NCI-H1417 (cell line): Measurements from ENCODE around the gene SERTM2.
"Not testable (repeated sequence)": the region's sequence is repeated elsewhere in the genome, so short reads cannot be mapped to it uniquely, and the experiment has no call there.

Source experiments
- DNase-seq, 3 experiments: peaks; one replicate each; lab custom pipeline; 2025; lab: John Stamatoyannopoulos, UW

The SERTM2 gene

GRCh38 chrX:111511477-111511876 lies at the start of gene SERTM2:
Gene SERTM2 (plus strand): TSS chrX:111511645. CDS start chrX:111518858, 7,213 bp downstream.
- peak in 2 of 3 experiments; percentile 19 to 67 for DNase-seq

GRCh38 chrX:111465669-111466068 lies 45.8 kb upstream of the SERTM2 start:
- no peak for DNase-seq

DNA sequence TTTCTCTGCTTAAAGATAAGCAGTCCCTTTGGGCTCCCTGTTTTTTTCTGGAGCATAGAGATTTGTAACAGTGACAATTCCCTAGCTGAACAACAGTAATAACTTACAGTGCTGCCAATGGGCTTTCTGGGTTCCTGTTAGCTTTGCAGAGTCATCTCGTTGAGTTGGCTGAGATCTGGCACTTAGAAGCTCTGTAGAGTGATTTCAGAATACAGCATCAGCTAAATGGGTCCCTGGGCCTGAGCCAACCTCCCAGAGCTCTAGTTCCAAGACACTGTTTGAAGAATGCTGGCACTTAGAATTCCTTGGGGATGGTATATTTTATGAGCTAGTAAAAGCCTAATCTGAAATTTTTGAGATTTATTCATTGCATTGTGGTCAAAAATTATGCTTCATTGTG lies 43.5 kb upstream of the SERTM2 start:
- peak in 2 of 3 experiments; percentile 9 to 14 for DNase-seq

GRCh38 chrX:111470681-111471403 lies 40.6 kb upstream of the SERTM2 start:
- no peak for DNase-seq

- DNase-seq, result no peak
Observed at GRCh38 chrX:111481896-111482295, 29.5 kb upstream of the SERTM2 start.

- DNase-seq, result peak in 1 of 3 experiments; percentile 67
Observed at GRCh38 chrX:111483135-111483534, 28.3 kb upstream of the SERTM2 start.

DNA sequence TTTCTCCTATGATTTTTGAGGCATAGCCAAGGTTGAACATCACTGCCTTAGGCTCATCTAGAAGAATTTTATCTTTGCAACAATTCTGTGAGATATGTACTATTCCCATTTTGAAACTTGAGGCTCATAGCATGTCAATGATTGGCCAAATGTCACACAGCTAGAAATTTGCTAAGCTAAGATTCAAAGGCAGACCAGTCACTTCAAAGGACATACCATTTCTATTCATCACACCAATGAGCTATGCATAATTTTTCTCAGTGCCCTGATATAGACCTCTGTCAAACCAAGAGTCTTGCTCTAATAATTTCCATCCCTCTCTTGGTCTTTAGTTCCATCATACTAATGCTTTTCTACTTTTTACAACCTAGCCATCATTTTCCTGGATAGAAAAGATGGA lies 27.6 kb upstream of the SERTM2 start:
- no peak for DNase-seq

DNA sequence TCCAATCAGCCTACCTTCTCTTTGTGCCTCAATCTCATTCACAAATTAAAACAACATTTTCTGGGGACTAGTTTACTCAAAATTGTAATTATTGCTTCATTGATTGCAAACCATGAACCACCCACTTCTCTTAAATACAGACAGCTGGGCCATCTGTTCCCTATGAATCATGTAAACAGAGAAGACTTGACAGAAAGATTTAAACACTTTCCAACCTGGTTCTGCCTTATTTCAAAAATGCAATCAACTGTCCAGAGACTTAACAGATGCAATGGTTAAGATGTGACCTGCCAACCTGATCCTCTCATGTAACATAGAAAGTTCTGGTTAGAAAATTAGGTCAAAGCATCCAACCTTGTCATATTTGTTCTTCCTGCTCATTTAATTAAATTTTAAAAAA lies 20.8 kb upstream of the SERTM2 start:
- peak; percentile 18 to 79 (median 37) for DNase-seq

GRCh38 chrX:111492085-111492484 lies 19.4 kb upstream of the SERTM2 start:
- peak in 2 of 3 experiments; percentile 55 to 92 for DNase-seq

- no peak for DNase-seq
Observed at GRCh38 chrX:111498538-111499103, 12.8 kb upstream of the SERTM2 start.

GRCh38 chrX:111503485-111503993 lies 7.9 kb upstream of the SERTM2 start:
- peak in 1 of 3 experiments; percentile 21 for DNase-seq

- DNase-seq, result no peak
Observed at GRCh38 chrX:111504941-111505340, 6.5 kb upstream of the SERTM2 start.

DNA sequence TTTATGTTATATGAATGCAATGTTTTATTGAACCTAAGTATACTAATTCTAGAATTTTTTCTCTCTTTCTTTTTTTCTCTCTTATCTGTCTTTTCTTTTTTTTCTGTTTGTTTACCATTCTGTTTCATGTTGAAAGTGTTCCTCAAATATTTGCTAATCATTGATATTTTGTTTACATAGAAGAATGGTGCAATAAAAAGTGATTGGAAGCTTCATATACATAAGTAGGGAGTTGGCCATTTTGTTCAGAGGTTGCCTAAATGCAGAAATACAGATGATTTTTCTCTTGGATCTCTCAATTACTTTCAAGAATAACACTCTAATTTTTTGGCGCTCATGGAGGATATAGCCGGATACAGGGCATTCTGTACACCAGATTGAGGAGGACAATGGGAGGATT lies 5.7 kb upstream of the SERTM2 start:
- DNase-seq, result no peak

- DNase-seq, result no peak
Observed at GRCh38 chrX:111506826-111507225, 4.6 kb upstream of the SERTM2 start.

GRCh38 chrX:111507933-111508332 lies 3.5 kb upstream of the SERTM2 start:
- DNase-seq, result no peak

- peak in 1 of 3 experiments; percentile 37 for DNase-seq
Observed at GRCh38 chrX:111515298-111515697, 3.9 kb downstream of the SERTM2 start.

DNA sequence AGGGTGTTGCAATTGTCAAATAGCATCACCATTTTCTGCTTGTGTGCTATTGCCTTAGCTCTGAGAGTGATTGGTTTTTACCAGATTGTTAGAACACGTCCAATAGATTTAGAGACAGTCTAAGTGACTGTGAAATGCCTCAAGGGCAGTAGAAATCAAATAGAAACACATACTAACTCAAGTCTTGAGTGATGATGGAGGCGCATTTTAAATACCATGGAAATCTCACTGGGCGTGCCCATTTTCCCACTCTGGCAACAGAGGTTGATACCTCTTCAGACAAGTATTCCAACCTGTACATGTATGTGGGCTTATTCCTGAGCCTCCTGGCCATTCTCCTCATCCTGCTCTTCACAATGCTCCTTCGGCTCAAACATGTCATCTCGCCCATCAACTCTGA lies 7.2 kb downstream of the SERTM2 start:
- DNase-seq, result no peak

DNA sequence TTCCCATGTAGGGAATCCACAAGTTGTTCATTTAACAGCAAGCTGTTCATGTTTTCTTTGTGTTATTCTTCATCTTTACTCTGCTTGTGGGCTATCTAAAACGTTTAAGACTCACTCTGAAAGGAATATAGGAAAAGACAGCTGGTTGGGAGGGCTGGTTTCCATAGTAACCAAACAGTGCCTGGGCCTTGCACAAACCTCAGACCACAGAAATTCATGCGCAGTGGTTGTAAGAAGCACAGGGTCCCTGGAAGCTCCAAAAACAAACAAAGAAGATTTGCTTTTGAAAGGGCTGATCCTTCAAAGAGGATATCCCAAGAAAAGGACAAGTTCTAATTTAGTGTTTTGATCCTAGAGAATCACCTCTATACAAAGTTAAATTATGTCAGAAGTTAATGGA lies 7.8 kb downstream of the SERTM2 start:
- DNase-seq, result peak in 2 of 3 experiments; percentile 27 to 69

DNA sequence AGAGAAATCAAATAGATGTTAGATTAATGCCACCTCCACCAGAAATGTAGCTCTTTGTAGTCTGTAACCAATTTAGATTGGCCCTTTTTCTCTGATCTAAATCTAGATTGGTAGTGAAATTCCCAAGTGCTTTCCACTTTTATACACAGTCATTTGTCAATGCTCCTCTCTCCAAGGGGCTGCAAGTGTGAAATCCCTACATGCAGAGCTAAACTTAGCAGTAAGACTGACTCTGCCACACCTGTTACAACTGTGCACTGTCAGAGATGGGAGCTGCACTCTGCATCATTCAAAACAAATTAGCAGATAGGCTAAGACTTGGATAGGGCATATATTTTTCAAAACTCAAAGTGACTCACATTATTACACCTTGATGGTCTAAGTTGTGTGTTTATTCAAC lies 9.1 kb downstream of the SERTM2 start:
- DNase-seq, result no peak

DNA sequence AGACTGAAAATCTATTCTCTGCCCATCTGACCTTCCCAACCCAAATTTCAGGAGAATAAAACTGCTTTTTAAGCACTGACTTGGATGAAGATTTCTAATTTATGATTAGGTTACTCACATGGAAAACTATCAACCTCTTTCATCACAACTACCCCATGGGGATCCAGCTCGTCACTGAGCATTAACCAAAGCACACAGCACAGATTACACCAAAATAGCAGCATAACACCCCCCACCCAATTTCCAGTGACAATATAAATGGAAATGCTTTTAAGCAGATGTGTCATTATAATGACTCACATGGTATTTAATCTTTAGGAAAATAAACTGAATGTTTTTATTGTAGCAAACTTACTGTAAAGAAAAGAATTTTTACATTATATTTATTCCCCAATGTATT lies 9.7 kb downstream of the SERTM2 start:
- peak in 1 of 3 experiments; percentile 16 for DNase-seq

DNA sequence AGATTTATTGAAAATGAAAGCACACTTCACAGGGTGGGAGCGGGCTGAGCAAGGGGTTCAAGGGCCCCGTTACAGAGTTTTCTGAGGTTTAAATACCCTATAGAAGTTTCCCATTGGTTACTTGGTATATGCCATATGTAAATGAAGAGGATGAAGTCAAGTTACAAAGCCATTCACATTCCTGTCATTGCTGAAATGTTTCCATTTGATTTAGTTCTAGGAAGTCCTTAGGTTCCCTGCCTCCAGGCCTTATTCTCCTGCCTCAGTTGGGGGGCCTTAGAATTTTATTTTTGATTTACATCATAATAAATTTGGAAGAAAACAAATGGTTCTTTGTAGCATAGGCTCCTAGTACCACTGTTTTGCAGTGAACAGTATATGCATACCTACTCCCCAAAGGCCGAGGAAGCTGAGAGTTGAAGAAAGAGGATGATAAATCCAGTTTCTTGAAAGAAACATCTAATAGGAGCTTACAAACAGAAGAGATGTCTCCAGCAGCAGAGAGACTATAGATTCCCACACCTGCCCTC lies 31.8 kb downstream of the SERTM2 start:
- DNase-seq, result no peak

DNA sequence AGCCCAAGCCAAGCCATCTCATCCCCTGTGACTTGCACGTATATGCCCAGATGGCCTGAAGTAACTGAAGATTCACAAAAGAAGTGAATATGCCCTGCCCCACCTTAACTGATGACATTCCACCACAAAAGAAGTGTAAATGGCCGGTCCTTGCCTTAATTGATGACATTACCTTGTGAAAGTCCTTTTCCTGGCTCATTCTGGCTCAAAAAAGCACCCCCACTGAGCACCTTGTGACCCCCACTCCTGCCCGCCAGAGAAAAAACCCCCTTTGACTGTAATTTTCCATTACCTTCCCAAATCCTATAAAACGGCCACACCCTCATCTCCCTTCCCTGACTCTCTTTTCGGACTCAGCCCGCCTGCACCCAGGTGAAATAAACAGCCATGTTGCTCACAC lies 37.8 kb downstream of the SERTM2 start:
- DNase-seq, result not testable (repeated sequence)

DNA sequence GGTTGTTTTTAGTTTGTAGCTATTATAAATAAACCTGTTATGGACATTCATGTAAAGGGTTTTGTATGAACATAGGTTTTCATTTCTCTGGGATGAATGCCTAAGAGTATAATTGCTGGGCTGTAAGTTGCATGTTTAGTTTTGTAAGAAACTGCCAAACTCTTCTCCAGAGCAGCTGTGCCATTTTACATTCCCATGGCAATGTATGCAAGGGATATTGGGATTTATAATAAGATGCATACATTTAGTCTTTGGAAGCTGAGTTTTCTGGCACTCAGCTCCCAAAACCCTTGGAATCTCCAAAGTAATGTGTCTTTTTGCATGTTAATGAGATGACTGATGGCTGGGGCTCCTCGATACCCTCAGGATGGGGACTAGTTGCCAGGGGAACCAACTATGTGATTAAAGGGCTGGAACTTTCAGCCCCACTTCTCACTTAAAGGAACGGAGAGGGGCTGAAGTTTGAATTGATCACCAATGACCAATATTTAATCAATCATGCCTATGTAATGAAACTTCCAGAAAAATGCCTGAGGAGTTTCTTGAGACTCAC lies 44.0 kb downstream of the SERTM2 start:
- no peak for DNase-seq
